Suprapubic skin (tissue), 4 donors: Measurements from ENCODE around the gene SERINC5. TPM values are rescaled to one million over a fixed set of nuclear protein-coding genes. Genes with fewer than 3 reads are reported as not detected.

Source experiments
- DNase-seq, 2 donors: peaks; one replicate each; pipeline ENCODE4 v3.0.0-alpha.2; 2019; ENCODE audit warnings: low spot score in 2 of 2
- H3K27ac ChIP-seq: fragments of 200-600 bp; sonication (generic); one replicate; pipeline ENCODE4 v1.5.1; 2019
- H3K27me3 ChIP-seq: fragments of 200-600 bp; sonication (generic); one replicate; pipeline ENCODE4 v1.5.1; 2019
- H3K36me3 ChIP-seq: fragments of 200-600 bp; sonication (generic); one replicate; pipeline ENCODE4 v1.5.1; 2019
- H3K4me1 ChIP-seq: fragments of 200-600 bp; sonication (generic); one replicate; pipeline ENCODE4 v1.5.1; 2019
- H3K4me3 ChIP-seq: fragments of 200-600 bp; sonication (generic); one replicate; pipeline ENCODE4 v1.5.1; 2019; ENCODE audit warnings: mild to moderate bottlenecking
- H3K9me3 ChIP-seq: fragments of 200-600 bp; sonication (generic); one replicate; pipeline ENCODE4 v1.5.1; 2019
- CTCF ChIP-seq, 2 donors: fragments of 200-600 bp in 1 of 2; fragments of 450-650 bp in 1 of 2; sonication (generic) in 1 of 2; IDR thresholded peaks; one replicate each; pipeline ENCODE4 v1.5.1; 2016 to 2019; ENCODE audit warnings: antibody characterized with exemption in 2 of 2, mild to moderate bottlenecking in 1 of 2, moderate library complexity in 1 of 2
- EP300 ChIP-seq: sonication (generic); formaldehyde crosslinking; IDR thresholded peaks from one replicate; pipeline ENCODE4 v1.6.1; 2017; ENCODE audit warnings: antibody characterized with exemption
- POLR2A ChIP-seq, 2 donors: fragments of 450-650 bp; IDR thresholded peaks; one replicate each; pipeline ENCODE4 v1.6.1; 2017; ENCODE audit warnings: antibody characterized with exemption in 2 of 2, mild to moderate bottlenecking in 2 of 2, moderate library complexity in 2 of 2
- POLR2AphosphoS5 ChIP-seq, 3 donors: sonication (generic); formaldehyde crosslinking; IDR thresholded peaks; one replicate each; pipeline ENCODE4 v1.6.1; 2017; ENCODE audit warnings: antibody characterized with exemption in 3 of 3
- WGBS: methylation state at CpG from one replicate; pipeline ENCODE4 v1.1.5; 2018; 5-methylcytosine and 5-hydroxymethylcytosine counted together
- total RNA-seq, 4 donors: library from RNA; depleted of rRNA; stranded (reverse); fragments of >200 nt; gene quantifications; one replicate each; pipeline ENCODE4 v1.1.0, GENCODE V29; 2016

The SERINC5 gene
- total RNA-seq, 4 donors from 2014 or later = 53.8 to 68.8 (median 62.5) TPM

GRCh38 chr5:80240368-80240986, 15.4 kb downstream of the SERINC5 start:
- DNase-seq = no peak
- no peaks in the 10 kb centered on the region for H3K27me3 ChIP-seq
- no peak overlapping the region for H3K4me3 ChIP-seq
- H3K27ac ChIP-seq = no peak overlapping the region
- H3K36me3 ChIP-seq = peaks cover 3% of the 10 kb centered on the region
- WGBS = 88% methylated on average over 8 of the region's 8 CpGs
- no peaks in the 10 kb centered on the region for H3K9me3 ChIP-seq
- TF ChIP-seq CTCF (IDR thresholded peaks at IDR 0.05) = no peak
- TF ChIP-seq POLR2A (IDR thresholded peaks at IDR 0.05) = no peak
- TF ChIP-seq EP300 = no peak
- no peak for TF ChIP-seq POLR2AphosphoS5 (IDR thresholded peaks at IDR 0.05)
- peaks cover 35% of the 10 kb centered on the region for H3K4me1 ChIP-seq

DNA sequence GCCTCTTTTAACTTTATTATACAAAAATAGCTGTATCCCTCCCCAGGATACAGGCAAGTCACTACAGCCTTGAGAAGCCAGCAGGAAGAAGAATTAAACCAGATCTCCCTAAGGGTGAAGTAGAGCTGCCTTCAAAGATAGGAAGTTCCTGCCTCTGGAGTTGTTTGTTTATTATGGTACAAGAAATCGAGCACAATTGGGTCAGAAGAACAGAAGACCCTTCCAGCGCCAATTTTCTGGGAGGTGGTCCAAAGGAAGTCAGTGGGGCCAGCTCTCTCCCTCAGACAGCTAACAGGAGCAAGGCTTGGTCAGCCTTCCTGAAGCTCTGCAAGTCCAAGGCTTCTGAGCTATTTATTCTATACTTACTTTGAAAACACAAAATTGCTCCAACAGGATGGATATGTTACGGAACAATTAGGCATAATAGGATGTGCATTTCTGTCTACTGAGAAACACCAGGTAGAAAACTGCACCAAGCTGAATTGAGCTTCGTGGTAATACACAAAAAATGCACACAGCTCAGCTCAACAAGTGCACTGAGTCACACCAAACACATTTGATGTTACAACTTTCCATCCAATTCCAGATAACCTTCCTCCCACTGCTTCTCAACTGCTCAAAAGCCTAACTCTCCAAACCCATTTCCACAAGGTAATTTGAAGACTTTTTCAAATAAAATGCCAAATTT, 16.0 kb downstream of the SERINC5 start:
- H3K27ac ChIP-seq = no peak overlapping the region
- peaks cover 28% of the 10 kb centered on the region for H3K4me1 ChIP-seq
- 47% methylated on average over 4 of the region's 4 CpGs for WGBS
- H3K9me3 ChIP-seq = no peaks in the 10 kb centered on the region
- H3K4me3 ChIP-seq = no peak overlapping the region
- no peaks in the 10 kb centered on the region for H3K27me3 ChIP-seq
- DNase-seq = no peak
- peaks cover 3% of the 10 kb centered on the region for H3K36me3 ChIP-seq
- TF ChIP-seq CTCF (IDR thresholded peaks at IDR 0.05) (no peak), POLR2AphosphoS5 (IDR thresholded peaks at IDR 0.05) (no peak), POLR2A (IDR thresholded peaks at IDR 0.05) (no peak), EP300 (no peak)

- no peak for DNase-seq
- TF ChIP-seq POLR2AphosphoS5 (IDR thresholded peaks at IDR 0.05) (no peak), CTCF (IDR thresholded peaks at IDR 0.05) (no peak), POLR2A (IDR thresholded peaks at IDR 0.05) (no peak), EP300 (no peak)
- no peak overlapping the region for H3K27ac ChIP-seq
- WGBS = 22% methylated on average over 8 of the region's 8 CpGs
- H3K4me3 ChIP-seq = no peak overlapping the region
- peaks cover 26% of the 10 kb centered on the region for H3K4me1 ChIP-seq
- H3K9me3 ChIP-seq = no peaks in the 10 kb centered on the region
- no peaks in the 10 kb centered on the region for H3K27me3 ChIP-seq
- peaks cover 3% of the 10 kb centered on the region for H3K36me3 ChIP-seq
Observed at GRCh38 chr5:80238778-80239679, 16.8 kb downstream of the SERINC5 start.

DNA sequence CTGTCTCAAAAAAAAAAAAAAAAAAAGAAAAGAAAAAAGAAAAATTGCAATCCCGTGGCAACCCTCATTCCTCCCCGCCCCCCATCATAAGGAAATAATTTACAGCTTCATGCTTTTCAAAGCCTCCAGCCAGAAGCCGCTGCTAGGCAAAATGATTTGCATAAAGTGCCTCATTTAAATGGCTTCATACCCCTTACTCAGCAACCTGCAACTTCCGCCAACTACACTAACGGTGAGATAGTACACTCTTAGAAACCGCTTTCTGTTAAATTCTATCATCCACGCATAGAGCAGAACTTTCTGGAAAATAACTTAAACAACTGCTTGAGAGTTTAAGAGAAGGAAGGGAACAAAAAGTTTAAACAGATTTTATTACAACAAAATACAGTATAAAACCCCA, 17.8 kb downstream of the SERINC5 start:
- H3K9me3 ChIP-seq = no peaks in the 10 kb centered on the region
- 65% methylated on average over 7 of the region's 7 CpGs for WGBS
- no peaks in the 10 kb centered on the region for H3K27me3 ChIP-seq
- H3K4me1 ChIP-seq = peaks cover 26% of the 10 kb centered on the region
- TF ChIP-seq CTCF (IDR thresholded peaks at IDR 0.05) = no peak
- TF ChIP-seq EP300 = no peak
- no peak for TF ChIP-seq POLR2AphosphoS5 (IDR thresholded peaks at IDR 0.05)
- no peak for TF ChIP-seq POLR2A (IDR thresholded peaks at IDR 0.05)
- no peak for DNase-seq
- H3K4me3 ChIP-seq = no peak overlapping the region
- peaks cover 3% of the 10 kb centered on the region for H3K36me3 ChIP-seq
- no peak overlapping the region for H3K27ac ChIP-seq

GRCh38 chr5:80237243-80237642, 18.6 kb downstream of the SERINC5 start:
- Histone ChIP-seq H3K4me1 (peaks cover 26% of the 10 kb centered on the region), H3K9me3 (no peaks in the 10 kb centered on the region), H3K27me3 (no peaks in the 10 kb centered on the region), H3K4me3 (no peak overlapping the region), H3K27ac (no peak overlapping the region), H3K36me3 (peaks cover 3% of the 10 kb centered on the region)
- TF ChIP-seq CTCF (IDR thresholded peaks at IDR 0.05) (no peak), EP300 (no peak), POLR2A (IDR thresholded peaks at IDR 0.05) (no peak), POLR2AphosphoS5 (IDR thresholded peaks at IDR 0.05) (no peak)
- DNase-seq = no peak
- WGBS = 87% methylated on average over 5 of the region's 5 CpGs
